HepG2 (cell line): ENCODE data around the gene KIAA1328. TPM values are rescaled to one million over a fixed set of nuclear protein-coding genes. Genes with fewer than 3 reads are reported as not detected.

Experiments used
- ELF3 ChIP-seq: IDR thresholded peaks from 2 replicates; pipeline ENCODE4 v1.6.1; 2016; ENCODE audit warnings: missing genetic modification reagents, missing compliant biosample characterization
- HNRNPH1 ChIP-seq: fragments of 200-400 bp; formaldehyde crosslinking; optimal IDR thresholded peaks from 2 replicates; pipeline ENCODE3; 2017; ENCODE audit warnings: mild to moderate bottlenecking, low read depth, low read length
- KDM4B ChIP-seq: sonication (generic); formaldehyde crosslinking; IDR thresholded peaks from 2 replicates; pipeline ENCODE4 v1.4.0; 2020; ENCODE audit warnings: missing genetic modification reagents
- NR2C2 ChIP-seq: sonication (generic); formaldehyde crosslinking; IDR thresholded peaks from 2 replicates; pipeline ENCODE4 v1.4.0; 2020; ENCODE audit warnings: missing genetic modification reagents, mild to moderate bottlenecking, moderate library complexity, borderline replicate concordance
- POLR2A ChIP-seq, 2 experiments: IDR thresholded peaks; 2 replicates each; pipeline ENCODE4 v1.6.1; 2011; ENCODE audit warnings: low read depth in 2 of 2, low read length in 2 of 2, mild to moderate bottlenecking in 1 of 2, moderate library complexity in 1 of 2; ENCODE audit not compliant: insufficient read depth in 1 of 2
- SATB2 ChIP-seq: sonication (generic); formaldehyde crosslinking; IDR thresholded peaks from 2 replicates; pipeline ENCODE4 v1.5.0; 2020; ENCODE audit warnings: missing genetic modification reagents
- SIX4 ChIP-seq: sonication (generic); formaldehyde crosslinking; IDR thresholded peaks from 2 replicates; pipeline ENCODE4 v1.4.0; 2020; ENCODE audit warnings: missing genetic modification reagents
- SP1 ChIP-seq, 2 experiments: fragments of 450-650 bp in 1 of 2; sonication (generic) in 1 of 2; formaldehyde crosslinking in 1 of 2; IDR thresholded peaks; 2 replicates each; pipeline versions ENCODE4 v1.4.0 to v1.6.1; 2016 to 2020; ENCODE audit warnings: missing genetic modification reagents in 1 of 2
- ZKSCAN8 ChIP-seq: IDR thresholded peaks from 2 replicates; pipeline ENCODE4 v1.6.1; 2016; ENCODE audit warnings: borderline replicate concordance, missing genetic modification reagents, missing compliant biosample characterization
- ZNF274 ChIP-seq: sonication (generic); formaldehyde crosslinking; IDR thresholded peaks from 2 replicates; pipeline ENCODE4 v1.5.1; 2020; ENCODE audit warnings: mild to moderate bottlenecking, missing genetic modification reagents
- ZNF33B ChIP-seq: sonication (generic); formaldehyde crosslinking; IDR thresholded peaks from 2 replicates; pipeline ENCODE4 v1.5.1; 2020; ENCODE audit warnings: mild to moderate bottlenecking, missing genetic modification reagents
- ZNF44 ChIP-seq: sonication (generic); formaldehyde crosslinking; IDR thresholded peaks from 2 replicates; pipeline ENCODE4 v1.5.1; 2020; ENCODE audit warnings: mild to moderate bottlenecking, missing genetic modification reagents
- ZNF724P ChIP-seq: sonication (generic); formaldehyde crosslinking; IDR thresholded peaks from 2 replicates; pipeline ENCODE4 v1.8.0; 2022; ENCODE audit warnings: missing genetic modification reagents, borderline replicate concordance
- ZSCAN25 ChIP-seq: sonication (generic); formaldehyde crosslinking; IDR thresholded peaks from 2 replicates; pipeline ENCODE4 v1.8.0; 2022; ENCODE audit warnings: mild to moderate bottlenecking, missing genetic modification reagents
- polyA plus RNA-seq, 8 experiments: library from polyadenylated mRNA; depleted of rRNA in 3 of 8; stranded (reverse) in 7 of 8; unstranded in 1 of 8; fragments of >200 nt; fragmentation: Illumina TruSeq in 4 of 8; extraction: Trizol in 4 of 8; gene quantifications; 2 replicates each; pipeline versions ENCODE4 v1.2.1 to v1.2.3, GENCODE V29; 2011 to 2016; ENCODE audit warnings: low read depth in 4 of 8, missing spikeins in 1 of 8, mixed read lengths in 1 of 8; ENCODE audit not compliant: insufficient read depth in 1 of 8
- total RNA-seq, 5 experiments: library from RNA; depleted of rRNA; stranded (reverse); fragments of >200 nt; fragmentation: Illumina TruSeq; extraction: Trizol; gene quantifications; 2 replicates each; pipeline ENCODE4 v1.2.3, GENCODE V29; 2016; ENCODE audit warnings: low read depth in 1 of 5
- TF ChIP-seq, protein P1 (sequence below): IDR thresholded peaks from 2 replicates; pipeline ENCODE4 v1.6.1; 2012; ENCODE audit warnings: inconsistent platforms
- TF ChIP-seq, protein P2 (sequence below): sonication (generic); formaldehyde crosslinking; IDR thresholded peaks from 2 replicates; pipeline ENCODE4 v1.5.0; 2020; ENCODE audit warnings: missing genetic modification reagents
- TF ChIP-seq, protein P3 (sequence below): sonication (generic); formaldehyde crosslinking; IDR thresholded peaks from 2 replicates; pipeline ENCODE4 v1.4.0; 2020; ENCODE audit warnings: missing genetic modification reagents
- TF ChIP-seq, protein P4 (sequence below): IDR thresholded peaks from 2 replicates; pipeline ENCODE4 v1.6.1; 2012; ENCODE audit warnings: low read length, improper control_type of control experiment
- TF ChIP-seq, protein P5 (sequence below): sonication (generic); formaldehyde crosslinking; IDR thresholded peaks from 2 replicates; pipeline ENCODE4 v1.5.1; 2020; ENCODE audit warnings: mild to moderate bottlenecking, missing genetic modification reagents
- TF ChIP-seq, protein P6 (sequence below): IDR thresholded peaks from 2 replicates; pipeline ENCODE4 v1.6.1; 2018; ENCODE audit warnings: missing genetic modification reagents, mild to moderate bottlenecking, missing compliant biosample characterization

KIAA1328 gene
- total and polyA plus RNA-seq, 2 of the 13 experiments (the other 11 are each of a cell fraction or from before 2014, with no cell fraction given) = 4.1 to 6.0 TPM

DNA sequence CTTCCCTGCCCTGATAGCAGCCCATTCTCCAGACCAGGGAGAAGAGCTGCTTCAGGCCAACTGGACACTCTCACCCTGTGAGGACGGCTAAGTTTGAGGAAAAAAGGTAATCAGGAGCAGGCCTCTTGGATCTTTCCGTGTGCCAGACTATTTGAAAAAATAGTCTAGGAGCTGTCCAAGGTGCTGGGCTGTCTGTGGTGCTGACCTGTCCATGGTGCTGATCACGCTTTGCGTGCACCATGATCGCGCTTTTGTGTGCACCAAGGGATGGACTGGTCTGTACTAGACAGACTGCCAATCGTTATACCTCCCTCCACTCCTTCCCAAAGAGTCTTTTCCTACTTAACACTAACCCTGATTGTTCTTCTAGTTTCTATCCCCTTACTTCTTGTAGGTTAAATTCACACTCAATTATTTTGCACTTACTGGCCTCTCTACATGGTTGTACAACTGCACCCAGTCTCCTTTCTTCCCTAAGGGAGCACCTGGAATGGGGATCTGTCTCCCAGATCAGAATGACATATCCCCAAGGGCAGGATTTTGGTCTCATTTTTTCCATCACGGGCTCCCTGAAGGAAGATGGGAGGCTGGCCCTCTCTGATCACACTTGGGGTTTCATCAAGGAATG is 441.2 kb downstream of the KIAA1328 start (continued):
- TF ChIP-seq, protein P1, sequence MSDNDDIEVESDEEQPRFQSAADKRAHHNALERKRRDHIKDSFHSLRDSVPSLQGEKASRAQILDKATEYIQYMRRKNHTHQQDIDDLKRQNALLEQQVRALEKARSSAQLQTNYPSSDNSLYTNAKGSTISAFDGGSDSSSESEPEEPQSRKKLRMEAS = no peak
- TF ChIP-seq SATB2 (CRISPR knock-in tag) (peak; percentile 100), ELF3 (CRISPR knock-in tag) (peak; percentile 99), KDM4B (CRISPR knock-in tag) (peak; percentile 100), ZSCAN25 (peak; percentile 97), ZNF33B (CRISPR knock-in tag) (peak; percentile 100), HNRNPH1 (no peak), SP1 (IDR thresholded peaks at IDR 0.05) (no peak), SP1 (CRISPR knock-in tag; IDR thresholded peaks at IDR 0.05) (peak; percentile 86), ZNF724P (CRISPR knock-in tag) (peak; percentile 100), SIX4 (peak; percentile 98), ZNF44 (CRISPR knock-in tag) (peak; percentile 100), ZNF274 (CRISPR knock-in tag) (peak; percentile 100), ZKSCAN8 (CRISPR knock-in tag) (peak; percentile 99), NR2C2 (peak; percentile 69), POLR2A (IDR thresholded peaks at IDR 0.05; ENCODE audit: insufficient read depth in 1 of 2, low read depth in 2 of 2, low read length in 2 of 2) (no peak)
- TF ChIP-seq, protein P2, sequence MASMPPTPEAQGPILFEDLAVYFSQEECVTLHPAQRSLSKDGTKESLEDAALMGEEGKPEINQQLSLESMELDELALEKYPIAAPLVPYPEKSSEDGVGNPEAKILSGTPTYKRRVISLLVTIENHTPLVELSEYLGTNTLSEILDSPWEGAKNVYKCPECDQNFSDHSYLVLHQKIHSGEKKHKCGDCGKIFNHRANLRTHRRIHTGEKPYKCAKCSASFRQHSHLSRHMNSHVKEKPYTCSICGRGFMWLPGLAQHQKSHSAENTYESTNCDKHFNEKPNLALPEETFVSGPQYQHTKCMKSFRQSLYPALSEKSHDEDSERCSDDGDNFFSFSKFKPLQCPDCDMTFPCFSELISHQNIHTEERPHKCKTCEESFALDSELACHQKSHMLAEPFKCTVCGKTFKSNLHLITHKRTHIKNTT = no peak
- TF ChIP-seq, protein P3, sequence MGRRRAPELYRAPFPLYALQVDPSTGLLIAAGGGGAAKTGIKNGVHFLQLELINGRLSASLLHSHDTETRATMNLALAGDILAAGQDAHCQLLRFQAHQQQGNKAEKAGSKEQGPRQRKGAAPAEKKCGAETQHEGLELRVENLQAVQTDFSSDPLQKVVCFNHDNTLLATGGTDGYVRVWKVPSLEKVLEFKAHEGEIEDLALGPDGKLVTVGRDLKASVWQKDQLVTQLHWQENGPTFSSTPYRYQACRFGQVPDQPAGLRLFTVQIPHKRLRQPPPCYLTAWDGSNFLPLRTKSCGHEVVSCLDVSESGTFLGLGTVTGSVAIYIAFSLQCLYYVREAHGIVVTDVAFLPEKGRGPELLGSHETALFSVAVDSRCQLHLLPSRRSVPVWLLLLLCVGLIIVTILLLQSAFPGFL (CRISPR knock-in tag) = peak; percentile 100
- TF ChIP-seq, protein P4, sequence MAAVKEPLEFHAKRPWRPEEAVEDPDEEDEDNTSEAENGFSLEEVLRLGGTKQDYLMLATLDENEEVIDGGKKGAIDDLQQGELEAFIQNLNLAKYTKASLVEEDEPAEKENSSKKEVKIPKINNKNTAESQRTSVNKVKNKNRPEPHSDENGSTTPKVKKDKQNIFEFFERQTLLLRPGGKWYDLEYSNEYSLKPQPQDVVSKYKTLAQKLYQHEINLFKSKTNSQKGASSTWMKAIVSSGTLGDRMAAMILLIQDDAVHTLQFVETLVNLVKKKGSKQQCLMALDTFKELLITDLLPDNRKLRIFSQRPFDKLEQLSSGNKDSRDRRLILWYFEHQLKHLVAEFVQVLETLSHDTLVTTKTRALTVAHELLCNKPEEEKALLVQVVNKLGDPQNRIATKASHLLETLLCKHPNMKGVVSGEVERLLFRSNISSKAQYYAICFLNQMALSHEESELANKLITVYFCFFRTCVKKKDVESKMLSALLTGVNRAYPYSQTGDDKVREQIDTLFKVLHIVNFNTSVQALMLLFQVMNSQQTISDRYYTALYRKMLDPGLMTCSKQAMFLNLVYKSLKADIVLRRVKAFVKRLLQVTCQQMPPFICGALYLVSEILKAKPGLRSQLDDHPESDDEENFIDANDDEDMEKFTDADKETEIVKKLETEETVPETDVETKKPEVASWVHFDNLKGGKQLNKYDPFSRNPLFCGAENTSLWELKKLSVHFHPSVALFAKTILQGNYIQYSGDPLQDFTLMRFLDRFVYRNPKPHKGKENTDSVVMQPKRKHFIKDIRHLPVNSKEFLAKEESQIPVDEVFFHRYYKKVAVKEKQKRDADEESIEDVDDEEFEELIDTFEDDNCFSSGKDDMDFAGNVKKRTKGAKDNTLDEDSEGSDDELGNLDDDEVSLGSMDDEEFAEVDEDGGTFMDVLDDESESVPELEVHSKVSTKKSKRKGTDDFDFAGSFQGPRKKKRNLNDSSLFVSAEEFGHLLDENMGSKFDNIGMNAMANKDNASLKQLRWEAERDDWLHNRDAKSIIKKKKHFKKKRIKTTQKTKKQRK = no peak
- TF ChIP-seq, protein P5, sequence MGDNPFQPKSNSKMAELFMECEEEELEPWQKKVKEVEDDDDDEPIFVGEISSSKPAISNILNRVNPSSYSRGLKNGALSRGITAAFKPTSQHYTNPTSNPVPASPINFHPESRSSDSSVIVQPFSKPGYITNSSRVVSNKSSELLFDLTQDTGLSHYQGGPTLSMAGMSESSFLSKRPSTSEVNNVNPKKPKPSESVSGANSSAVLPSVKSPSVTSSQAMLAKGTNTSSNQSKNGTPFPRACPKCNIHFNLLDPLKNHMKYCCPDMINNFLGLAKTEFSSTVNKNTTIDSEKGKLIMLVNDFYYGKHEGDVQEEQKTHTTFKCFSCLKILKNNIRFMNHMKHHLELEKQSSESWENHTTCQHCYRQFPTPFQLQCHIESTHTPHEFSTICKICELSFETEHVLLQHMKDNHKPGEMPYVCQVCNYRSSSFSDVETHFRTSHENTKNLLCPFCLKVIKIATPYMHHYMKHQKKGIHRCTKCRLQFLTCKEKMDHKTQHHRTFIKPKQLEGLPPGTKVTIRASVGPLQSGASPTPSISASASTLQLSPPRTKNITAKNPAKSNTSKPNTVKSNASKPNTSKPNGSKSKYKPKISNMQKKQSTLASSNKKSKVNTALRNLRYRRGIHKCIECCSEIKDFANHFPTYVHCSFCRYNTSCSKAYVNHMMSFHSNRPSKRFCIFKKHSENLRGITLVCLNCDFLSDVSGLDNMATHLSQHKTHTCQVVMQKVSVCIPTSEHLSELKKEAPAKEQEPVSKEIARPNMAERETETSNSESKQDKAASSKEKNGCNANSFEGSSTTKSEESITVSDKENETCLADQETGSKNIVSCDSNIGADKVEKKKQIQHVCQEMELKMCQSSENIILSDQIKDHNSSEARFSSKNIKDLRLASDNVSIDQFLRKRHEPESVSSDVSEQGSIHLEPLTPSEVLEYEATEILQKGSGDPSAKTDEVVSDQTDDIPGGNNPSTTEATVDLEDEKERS (CRISPR knock-in tag) = peak; percentile 100
- TF ChIP-seq, protein P6, sequence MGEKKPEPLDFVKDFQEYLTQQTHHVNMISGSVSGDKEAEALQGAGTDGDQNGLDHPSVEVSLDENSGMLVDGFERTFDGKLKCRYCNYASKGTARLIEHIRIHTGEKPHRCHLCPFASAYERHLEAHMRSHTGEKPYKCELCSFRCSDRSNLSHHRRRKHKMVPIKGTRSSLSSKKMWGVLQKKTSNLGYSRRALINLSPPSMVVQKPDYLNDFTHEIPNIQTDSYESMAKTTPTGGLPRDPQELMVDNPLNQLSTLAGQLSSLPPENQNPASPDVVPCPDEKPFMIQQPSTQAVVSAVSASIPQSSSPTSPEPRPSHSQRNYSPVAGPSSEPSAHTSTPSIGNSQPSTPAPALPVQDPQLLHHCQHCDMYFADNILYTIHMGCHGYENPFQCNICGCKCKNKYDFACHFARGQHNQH (CRISPR knock-in tag) = peak; percentile 100
